Stomach (tissue), 9 donors: Measurements from ENCODE around the gene MGAT5. TPM values are rescaled to one million over a fixed set of nuclear protein-coding genes. Genes with fewer than 3 reads are reported as not detected.

Experiments used
- DNase-seq, 2 donors: peaks; one replicate each; pipeline versions ENCODE4 v3.0.0 to v3.0.0-alpha.2; 2013 to 2019
- H3K27ac ChIP-seq, 5 donors: fragments of 200-600 bp in 4 of 5; sonication (generic) in 4 of 5; one replicate each; pipeline ENCODE4 v1.5.1; 2013 to 2019; ENCODE audit warnings: mild to moderate bottlenecking in 1 of 5, moderate library complexity in 1 of 5
- H3K27me3 ChIP-seq, 3 donors: fragments of 200-600 bp; sonication (generic); one replicate each; pipeline ENCODE4 v1.5.1; 2017 to 2019; ENCODE audit warnings: mixed run types in 1 of 3
- H3K36me3 ChIP-seq, 4 donors: fragments of 200-600 bp; sonication (generic); 1 replicate in 3 of 4; 2 replicates in 1 of 4; pipeline ENCODE4 v1.5.1; 2016 to 2019
- H3K4me1 ChIP-seq, 4 donors: fragments of 200-600 bp; sonication (generic); one replicate each; pipeline ENCODE4 v1.5.1; 2016 to 2019
- H3K4me3 ChIP-seq, 4 donors: fragments of 200-600 bp; sonication (generic) in 3 of 4; one replicate each; pipeline ENCODE4 v1.5.1; 2016 to 2019; ENCODE audit warnings: mild to moderate bottlenecking in 1 of 4
- H3K9me3 ChIP-seq, 4 donors: fragments of 200-600 bp; sonication (generic); one replicate each; pipeline ENCODE4 v1.5.1; 2016 to 2019
- CTCF ChIP-seq, 7 experiments: fragments of 450-650 bp in 4 of 7; fragments of 200-600 bp in 3 of 7; sonication (generic) in 3 of 7; IDR thresholded peaks; one replicate each; pipeline ENCODE4 v1.5.1; 2016 to 2019; ENCODE audit warnings: antibody characterized with exemption in 7 of 7, control low read depth in 2 of 7, mild to moderate bottlenecking in 1 of 7
- EP300 ChIP-seq: sonication (generic); formaldehyde crosslinking; IDR thresholded peaks from one replicate; pipeline ENCODE4 v1.6.1; 2017; ENCODE audit warnings: antibody characterized with exemption
- POLR2A ChIP-seq, 4 donors: fragments of 450-650 bp; IDR thresholded peaks; one replicate each; pipeline ENCODE4 v1.6.1; 2016; ENCODE audit warnings: antibody characterized with exemption in 4 of 4, control low read depth in 2 of 4, mild to moderate bottlenecking in 1 of 4, moderate library complexity in 1 of 4
- POLR2AphosphoS5 ChIP-seq, 3 donors: sonication (generic); formaldehyde crosslinking; IDR thresholded peaks; one replicate each; pipeline ENCODE4 v1.6.1; 2016; ENCODE audit warnings: antibody characterized with exemption in 3 of 3
- WGBS, 5 donors: extraction: QIAGEN DNeasy Blood & Tissue Kit in 3 of 5; methylation state at CpG; one replicate each; pipeline versions ENCODE4 v1.1.5 to v1.1.7; 2013 to 2018; 5-methylcytosine and 5-hydroxymethylcytosine counted together
- intact Hi-C: fragments of 100-400 bp; cut with DNase I; formaldehyde crosslinking; loops from one replicate; pipeline ENCODE4 v1.15.1; 2023; ENCODE audit warnings: low total_unique reads
- polyA plus RNA-seq, 3 donors: library from polyadenylated mRNA; stranded (reverse); fragments of 200-250 nt; gene quantifications; one replicate each; pipeline ENCODE4 v1.2.3, GENCODE V29; 2013
- total RNA-seq, 5 donors: library from RNA; depleted of rRNA; stranded (reverse); fragments of >200 nt; gene quantifications; one replicate each; pipeline versions ENCODE4 v1.1.0 to v1.2.3, GENCODE V29; 2014 to 2016
- donor health status: healthy with polysubstance abuse.
- donor health status: Bipolar disorder and iron deficiency.
- donor health status: healthy.

The MGAT5 gene
- total and polyA plus RNA-seq, 8 donors, result 3.9 to 125 (median 46.0) TPM

GRCh38 chr2:134238371-134238770 is 15.5 kb upstream of the MGAT5 start:
- 57 to 90% (median 60%) methylated on average over 3 of the region's 3 CpGs for WGBS, 5 donors
- Histone ChIP-seq H3K9me3 (no peaks in the 10 kb centered on the region), H3K27me3 (no peaks in the 10 kb centered on the region), H3K36me3 (no peaks in the 10 kb centered on the region), H3K27ac (no peak overlapping the region), H3K4me1 (peaks cover 23 to 49% (median 39%) of the 10 kb centered on the region in 4 donors), H3K4me3 (no peak overlapping the region)
- no peak for DNase-seq
- no peak for TF ChIP-seq POLR2A (IDR thresholded peaks at IDR 0.05)
- TF ChIP-seq CTCF (IDR thresholded peaks at IDR 0.05), result no peak
- TF ChIP-seq EP300, result no peak
- TF ChIP-seq POLR2AphosphoS5 (IDR thresholded peaks at IDR 0.05), result no peak
- intact Hi-C loops, result no loop called here

GRCh38 chr2:134240061-134240460 is 13.8 kb upstream of the MGAT5 start:
- no peaks in the 10 kb centered on the region for H3K36me3 ChIP-seq
- H3K9me3 ChIP-seq, result no peaks in the 10 kb centered on the region
- no peak for TF ChIP-seq EP300
- TF ChIP-seq POLR2AphosphoS5 (IDR thresholded peaks at IDR 0.05), result no peak
- no peak for TF ChIP-seq POLR2A (IDR thresholded peaks at IDR 0.05)
- TF ChIP-seq CTCF (IDR thresholded peaks at IDR 0.05), result no peak
- intact Hi-C loops, result loop anchor here (10.0 kb wide), 1 partner anchor 115 kb away; no protein-coding TSS in a partner anchor
- no peak for DNase-seq
- WGBS, 5 donors, result 67 to 79% (median 74%) methylated on average over 2 of the region's 2 CpGs
- no peak overlapping the region for H3K27ac ChIP-seq
- peaks cover 7 to 48% (median 37%) of the 10 kb centered on the region in 4 donors for H3K4me1 ChIP-seq
- no peaks in the 10 kb centered on the region for H3K27me3 ChIP-seq
- H3K4me3 ChIP-seq, result no peak overlapping the region

GRCh38 chr2:134241911-134242310 is 12.0 kb upstream of the MGAT5 start:
- no peak for DNase-seq
- Histone ChIP-seq H3K27ac (no peak overlapping the region), H3K4me3 (no peak overlapping the region), H3K9me3 (no peaks in the 10 kb centered on the region), H3K27me3 (no peaks in the 10 kb centered on the region), H3K4me1 (peaks cover 16 to 49% (median 38%) of the 10 kb centered on the region in 4 donors), H3K36me3 (no peaks in the 10 kb centered on the region)
- TF ChIP-seq POLR2A (IDR thresholded peaks at IDR 0.05), result no peak
- no peak for TF ChIP-seq CTCF (IDR thresholded peaks at IDR 0.05)
- no peak for TF ChIP-seq EP300
- no peak for TF ChIP-seq POLR2AphosphoS5 (IDR thresholded peaks at IDR 0.05)
- WGBS, 5 donors, result 84 to 96% (median 88%) methylated on average over 2 of the region's 2 CpGs
- intact Hi-C loops, result loop anchor here (10.0 kb wide), 1 partner anchor 117 kb away; no protein-coding TSS in a partner anchor

- TF ChIP-seq POLR2AphosphoS5 (IDR thresholded peaks at IDR 0.05) (no peak), POLR2A (IDR thresholded peaks at IDR 0.05) (no peak), EP300 (no peak), CTCF (IDR thresholded peaks at IDR 0.05) (no peak)
- no peak overlapping the region for H3K4me3 ChIP-seq
- H3K4me1 ChIP-seq, result peaks cover 16 to 54% (median 38%) of the 10 kb centered on the region in 4 donors
- no peaks in the 10 kb centered on the region for H3K27me3 ChIP-seq
- H3K36me3 ChIP-seq, result no peaks in the 10 kb centered on the region
- H3K9me3 ChIP-seq, result no peaks in the 10 kb centered on the region
- intact Hi-C loops, result loop anchor here (10.0 kb wide), 1 partner anchor 118 kb away; no protein-coding TSS in a partner anchor
- no peak overlapping the region for H3K27ac ChIP-seq
- DNase-seq, result no peak
- WGBS, 5 donors, result 24 to 52% (median 47%) methylated on average over 1 of the region's 1 CpG
Observed at GRCh38 chr2:134243244-134243643, 10.6 kb upstream of the MGAT5 start.
